CD4-positive, alpha-beta T cell treated with Interleukin-2 at 100 ng/mL for 4 hours (primary cell): ENCODE results near the gene CHST6.
"Not testable (repeated sequence)": the region's sequence is repeated elsewhere in the genome, so short reads cannot be mapped to it uniquely, and the experiment has no call there.

Experiments
- DNase-seq: peaks from one replicate; pipeline ENCODE4 v3.0.0-alpha.2; 2020; ENCODE audit warnings: low spot score

Gene CHST6

GRCh38 chr16:75495076-75495674 lies at the start of gene CHST6:
CHST6 (minus strand) TSS chr16:75495441; CDS start chr16:75479828, 15,613 bp downstream.
- no peak for DNase-seq

- DNase-seq: not testable (repeated sequence)
Measured at GRCh38 chr16:75542462-75542861, 47.2 kb upstream of the CHST6 start.

- DNase-seq: no peak
Measured at GRCh38 chr16:75541236-75541635, 46.0 kb upstream of the CHST6 start.

- DNase-seq: not testable (repeated sequence)
Measured at GRCh38 chr16:75538882-75539565, 43.8 kb upstream of the CHST6 start.

- DNase-seq: no peak
Measured at GRCh38 chr16:75537776-75538175, 42.5 kb upstream of the CHST6 start.

GRCh38 chr16:75535901-75536300 lies 40.7 kb upstream of the CHST6 start, which contains the start of gene CHST5:
CHST5 (minus strand) TSS chr16:75536108; CDS start chr16:75530384, 5,724 bp downstream.
- no peak for DNase-seq

- DNase-seq: no peak
Measured at GRCh38 chr16:75535211-75535843, 40.1 kb upstream of the CHST6 start.

GRCh38 chr16:75534560-75535205 lies 39.4 kb upstream of the CHST6 start:
- DNase-seq: no peak

GRCh38 chr16:75532791-75533190 lies 37.5 kb upstream of the CHST6 start:
- DNase-seq: no peak

GRCh38 chr16:75532142-75532765 lies 37.0 kb upstream of the CHST6 start:
- DNase-seq: no peak

- DNase-seq: no peak
Measured at GRCh38 chr16:75529959-75530358, 34.7 kb upstream of the CHST6 start.

- DNase-seq: no peak
Measured at GRCh38 chr16:75529056-75529905, 34.0 kb upstream of the CHST6 start.

GRCh38 chr16:75527825-75528299 lies 32.6 kb upstream of the CHST6 start:
- DNase-seq: no peak

- no peak for DNase-seq
Measured at GRCh38 chr16:75526032-75526790, 31.0 kb upstream of the CHST6 start.

GRCh38 chr16:75519175-75519574 lies 23.9 kb upstream of the CHST6 start:
- DNase-seq: no peak

GRCh38 chr16:75516189-75516966 lies 21.1 kb upstream of the CHST6 start:
- peak; percentile 7 for DNase-seq

- no peak for DNase-seq
Measured at GRCh38 chr16:75514296-75514695, 19.1 kb upstream of the CHST6 start.

GRCh38 chr16:75506574-75506973 lies 11.3 kb upstream of the CHST6 start:
- no peak for DNase-seq

GRCh38 chr16:75506107-75506506 lies 10.9 kb upstream of the CHST6 start:
- DNase-seq: no peak

GRCh38 chr16:75503801-75504200 lies 8.6 kb upstream of the CHST6 start:
- DNase-seq: no peak
